Transverse colon (tissue), 4 donors: ENCODE data around the gene GADD45G. TPM values are rescaled to one million over a fixed set of nuclear protein-coding genes. Genes with fewer than 3 reads are reported as not detected.

Experiments used
- DNase-seq: peaks from one replicate; pipeline ENCODE4 v3.0.0-alpha.2; 2019
- H3K27ac ChIP-seq, 4 donors: fragments of 200-600 bp; sonication (generic); 2 replicates each; pipeline ENCODE4 v1.5.1; 2016 to 2018; ENCODE audit warnings: inconsistent platforms in 4 of 4
- H3K27me3 ChIP-seq: fragments of 200-600 bp; sonication (generic); 2 replicates; pipeline ENCODE4 v1.5.1; 2017; ENCODE audit warnings: inconsistent platforms
- H3K36me3 ChIP-seq, 4 donors: fragments of 200-600 bp; sonication (generic); 2 replicates each; pipeline ENCODE4 v1.5.1; 2017 to 2019; ENCODE audit warnings: inconsistent platforms in 4 of 4
- H3K4me1 ChIP-seq, 4 donors: fragments of 200-600 bp; sonication (generic); 2 replicates each; pipeline ENCODE4 v1.5.1; 2017 to 2020; ENCODE audit warnings: inconsistent platforms in 4 of 4
- H3K4me3 ChIP-seq, 4 donors: fragments of 200-600 bp; sonication (generic); 1 replicate in 1 of 4; 2 replicates in 3 of 4; pipeline versions ENCODE4 v1.5.1 to v1.6.1; 2017 to 2019; ENCODE audit warnings: inconsistent platforms in 4 of 4
- H3K9me3 ChIP-seq, 2 donors: fragments of 200-600 bp; sonication (generic); 2 replicates each; pipeline ENCODE4 v1.5.1; 2017 to 2019; ENCODE audit warnings: inconsistent platforms in 2 of 2
- EP300 ChIP-seq: sonication (generic); formaldehyde crosslinking; IDR thresholded peaks from one replicate; pipeline ENCODE4 v1.6.1; 2017; ENCODE audit warnings: antibody characterized with exemption, low read depth
- POLR2A ChIP-seq: fragments of 450-650 bp; IDR thresholded peaks from one replicate; pipeline ENCODE4 v1.6.1; 2016; ENCODE audit warnings: antibody characterized with exemption, mild to moderate bottlenecking, moderate library complexity
- POLR2AphosphoS5 ChIP-seq, 3 donors: sonication (generic); formaldehyde crosslinking; IDR thresholded peaks; one replicate each; pipeline ENCODE4 v1.6.1; 2016; ENCODE audit warnings: antibody characterized with exemption in 3 of 3
- WGBS, 2 donors: methylation state at CpG; one replicate each; pipeline ENCODE4 v1.1.5; 2018; ENCODE audit warnings: low coverage in 1 of 2; 5-methylcytosine and 5-hydroxymethylcytosine counted together
- in situ Hi-C, 4 donors: fragments of 200-750 bp; cut with MboI; loops; one replicate each; pipeline versions ENCODE4 v1.15.0 to v1.15.1; 2017; ENCODE audit warnings: low sequenced_read_pairs in 3 of 4, low pct_ligation_motif_present in 1 of 4, low pct_unique_long_range_greater_than_20kb in 1 of 4
- intact Hi-C: fragments of 100-400 bp; cut with DNase I; formaldehyde crosslinking; loops from one replicate; pipeline ENCODE4 v1.15.1; 2023; ENCODE audit warnings: low total_unique reads
- total RNA-seq, 4 donors: library from RNA; depleted of rRNA; stranded (reverse); fragments of >200 nt; gene quantifications; one replicate each; pipeline ENCODE4 v1.1.0, GENCODE V29; 2016
- TF ChIP-seq, protein P1 (sequence below), 5 experiments: fragments of 200-600 bp in 3 of 5; fragments of 450-650 bp in 2 of 5; sonication (generic) in 3 of 5; IDR thresholded peaks; 1 replicate in 2 of 5; 2 replicates in 3 of 5; pipeline ENCODE4 v1.5.1; 2016 to 2017; ENCODE audit warnings: antibody characterized with exemption in 5 of 5, inconsistent platforms in 3 of 5, mild to moderate bottlenecking in 2 of 5, moderate library complexity in 1 of 5

The GADD45G gene
- total RNA-seq, 4 donors from 2014 or later, result 8.4 to 12.7 (median 10.3) TPM

GRCh38 chr9:89638893-89639292, 34.1 kb downstream of the GADD45G start:
- in situ Hi-C loops, result no loop called here
- H3K27ac ChIP-seq, result peak overlapping the region; percentile 68 to 82 (median 74)
- TF ChIP-seq, protein P1, sequence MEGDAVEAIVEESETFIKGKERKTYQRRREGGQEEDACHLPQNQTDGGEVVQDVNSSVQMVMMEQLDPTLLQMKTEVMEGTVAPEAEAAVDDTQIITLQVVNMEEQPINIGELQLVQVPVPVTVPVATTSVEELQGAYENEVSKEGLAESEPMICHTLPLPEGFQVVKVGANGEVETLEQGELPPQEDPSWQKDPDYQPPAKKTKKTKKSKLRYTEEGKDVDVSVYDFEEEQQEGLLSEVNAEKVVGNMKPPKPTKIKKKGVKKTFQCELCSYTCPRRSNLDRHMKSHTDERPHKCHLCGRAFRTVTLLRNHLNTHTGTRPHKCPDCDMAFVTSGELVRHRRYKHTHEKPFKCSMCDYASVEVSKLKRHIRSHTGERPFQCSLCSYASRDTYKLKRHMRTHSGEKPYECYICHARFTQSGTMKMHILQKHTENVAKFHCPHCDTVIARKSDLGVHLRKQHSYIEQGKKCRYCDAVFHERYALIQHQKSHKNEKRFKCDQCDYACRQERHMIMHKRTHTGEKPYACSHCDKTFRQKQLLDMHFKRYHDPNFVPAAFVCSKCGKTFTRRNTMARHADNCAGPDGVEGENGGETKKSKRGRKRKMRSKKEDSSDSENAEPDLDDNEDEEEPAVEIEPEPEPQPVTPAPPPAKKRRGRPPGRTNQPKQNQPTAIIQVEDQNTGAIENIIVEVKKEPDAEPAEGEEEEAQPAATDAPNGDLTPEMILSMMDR (IDR thresholded peaks at IDR 0.05), result no peak
- no peak for TF ChIP-seq POLR2AphosphoS5 (IDR thresholded peaks at IDR 0.05)
- TF ChIP-seq POLR2A, result no peak
- TF ChIP-seq EP300, result no peak
- no peaks in the 10 kb centered on the region for H3K36me3 ChIP-seq
- WGBS, 2 donors, result 82 to 89% methylated on average over 4 to 5 of the region's 5 CpGs
- peaks cover 3 to 13% (median 11%) of the 10 kb centered on the region in 4 donors for H3K4me1 ChIP-seq
- no peak overlapping the region for H3K4me3 ChIP-seq
- no peaks in the 10 kb centered on the region for H3K9me3 ChIP-seq
- DNase-seq, result no peak
- intact Hi-C loops, result no loop called here
- H3K27me3 ChIP-seq, result no peaks in the 10 kb centered on the region

DNA sequence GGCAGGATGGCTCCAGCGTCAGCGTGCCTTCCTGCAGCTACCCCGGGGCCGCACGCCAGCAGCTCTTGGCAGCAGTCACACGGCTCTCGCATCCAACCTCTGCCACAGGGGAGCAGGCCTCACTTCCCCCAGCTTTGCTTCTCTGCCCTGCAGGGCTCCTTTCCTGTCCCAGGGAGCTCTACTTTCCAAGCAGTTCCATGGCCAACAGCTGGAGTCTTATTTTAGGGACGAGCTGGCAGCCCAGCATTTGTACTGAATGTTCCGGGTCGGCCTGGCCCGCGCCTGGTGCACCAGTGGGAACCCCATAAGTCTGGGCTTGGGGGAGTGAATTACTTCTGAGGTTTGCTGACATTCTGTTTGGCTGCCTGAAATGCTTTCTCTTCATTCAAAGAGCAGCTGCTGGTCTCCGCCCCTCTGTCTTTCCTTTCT, 34.6 kb downstream of the GADD45G start:
- DNase-seq, result no peak
- peak overlapping the region; percentile 68 to 82 (median 74) for H3K27ac ChIP-seq
- no peaks in the 10 kb centered on the region for H3K27me3 ChIP-seq
- 70 to 72% methylated on average over 7 to 13 of the region's 13 CpGs for WGBS, 2 donors
- intact Hi-C loops (no loop called here), in situ Hi-C loops (no loop called here)
- H3K36me3 ChIP-seq, result no peaks in the 10 kb centered on the region
- H3K9me3 ChIP-seq, result no peaks in the 10 kb centered on the region
- TF ChIP-seq POLR2AphosphoS5 (IDR thresholded peaks at IDR 0.05), result peak in 2 of 3 donors; percentile 31 to 50
- TF ChIP-seq EP300, result no peak
- no peak overlapping the region for H3K4me3 ChIP-seq
- H3K4me1 ChIP-seq, result peaks cover 3 to 13% (median 11%) of the 10 kb centered on the region in 4 donors

GRCh38 chr9:89639961-89640360, 35.1 kb downstream of the GADD45G start:
- Histone ChIP-seq H3K4me1 (peaks cover 3 to 13% (median 9%) of the 10 kb centered on the region in 4 donors), H3K4me3 (no peak overlapping the region), H3K27ac (peak overlapping the region; percentile 68 to 82 (median 74)), H3K27me3 (no peaks in the 10 kb centered on the region), H3K36me3 (no peaks in the 10 kb centered on the region), H3K9me3 (no peaks in the 10 kb centered on the region)
- in situ Hi-C loops, result no loop called here
- DNase-seq, result no peak
- 93% methylated on average over 5 of the region's 5 CpGs; no CpG with 5 or more reads in 1 of the 2 donors for WGBS, 2 donors
- intact Hi-C loops, result no loop called here
- TF ChIP-seq, protein P1 (IDR thresholded peaks at IDR 0.05), result no peak
- TF ChIP-seq POLR2AphosphoS5 (IDR thresholded peaks at IDR 0.05), result no peak
- no peak for TF ChIP-seq EP300
- TF ChIP-seq POLR2A, result no peak

DNA sequence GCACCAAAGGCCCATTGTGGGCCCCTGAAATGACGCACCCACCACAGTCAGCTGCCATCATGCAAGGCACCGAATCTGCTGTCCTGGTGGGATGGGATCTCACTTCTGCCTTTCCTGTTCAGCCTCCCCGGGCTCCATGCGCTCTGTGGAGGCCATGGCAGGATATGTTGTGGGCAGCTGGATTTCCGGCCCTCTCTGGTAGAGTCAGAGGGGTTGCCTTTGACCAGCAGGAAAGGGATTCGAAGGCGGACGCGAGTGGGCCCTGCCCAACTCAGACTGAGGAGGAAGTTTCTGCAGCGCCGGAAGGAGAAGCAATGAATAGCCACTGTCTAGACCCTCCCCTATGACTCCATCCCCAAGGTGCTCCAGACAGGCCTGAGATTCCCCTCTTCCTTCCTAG, 35.5 kb downstream of the GADD45G start:
- DNase-seq, result no peak
- no peak for TF ChIP-seq POLR2AphosphoS5 (IDR thresholded peaks at IDR 0.05)
- TF ChIP-seq EP300, result no peak
- TF ChIP-seq, protein P1 (IDR thresholded peaks at IDR 0.05), result no peak
- TF ChIP-seq POLR2A, result no peak
- intact Hi-C loops, result no loop called here

GRCh38 chr9:89640801-89641200, 36.0 kb downstream of the GADD45G start:
- Histone ChIP-seq H3K27ac (peak overlapping the region in 1 of 4 donors; percentile 82), H3K9me3 (no peaks in the 10 kb centered on the region), H3K4me3 (no peak overlapping the region), H3K4me1 (peaks cover 0 to 13% (median 8%) of the 10 kb centered on the region in 4 donors), H3K27me3 (no peaks in the 10 kb centered on the region), H3K36me3 (no peaks in the 10 kb centered on the region)
- in situ Hi-C loops (no loop called here), intact Hi-C loops (no loop called here)
- no peak for DNase-seq
- TF ChIP-seq POLR2AphosphoS5 (IDR thresholded peaks at IDR 0.05) (no peak), POLR2A (no peak), EP300 (no peak)
- TF ChIP-seq, protein P1 (IDR thresholded peaks at IDR 0.05), result no peak
- 90% methylated on average over 8 of the region's 8 CpGs; no CpG with 5 or more reads in 1 of the 2 donors for WGBS, 2 donors

More for the DNA sequence above, 35.5 kb downstream of the GADD45G start:
- no peaks in the 10 kb centered on the region for H3K36me3 ChIP-seq
- no peak overlapping the region for H3K4me3 ChIP-seq
- peak overlapping the region; percentile 68 to 82 (median 74) for H3K27ac ChIP-seq
- WGBS, 2 donors, result 88 to 94% methylated on average over 7 to 11 of the region's 11 CpGs
- in situ Hi-C loops, result no loop called here
- no peaks in the 10 kb centered on the region for H3K9me3 ChIP-seq
- H3K27me3 ChIP-seq, result no peaks in the 10 kb centered on the region
- H3K4me1 ChIP-seq, result peaks cover 2 to 13% (median 8%) of the 10 kb centered on the region in 4 donors
